ENCODE data around the gene IDS.

- no peak for TF ChIP-seq POLR2A (IDR thresholded peaks at IDR 0.05; ENCODE audit: low read depth, low read length)
- TF ChIP-seq POLR2AphosphoS5 (IDR thresholded peaks at IDR 0.05; ENCODE audit: low read depth, low read length), result no peak
- TF ChIP-seq TAF1 (IDR thresholded peaks at IDR 0.05; ENCODE audit: low read depth, low read length), result no peak
- TF ChIP-seq PAX5 (IDR thresholded peaks at IDR 0.05; ENCODE audit: insufficient read depth, low read length, severe bottlenecking), result no peak
Observed at GRCh38 chrX:149497054-149497453, 8.1 kb downstream of the IDS start.

All from GM12891 (cell line).